HEK293 (cell line): Measurements from ENCODE around the gene ZDHHC21.

ENCODE experiments used
- ZEB2 ChIP-seq: fragments of 450-650 bp; formaldehyde crosslinking; IDR thresholded peaks from 2 replicates; pipeline ENCODE4 v1.5.1; 2016; ENCODE audit warnings: missing biosample characterization, missing genetic modification characterization
- TF ChIP-seq, protein P1 (sequence below): fragments of 450-650 bp; formaldehyde crosslinking; IDR thresholded peaks from 2 replicates; pipeline ENCODE4 v1.5.1; 2016; ENCODE audit warnings: missing biosample characterization, missing genetic modification characterization

DNA sequence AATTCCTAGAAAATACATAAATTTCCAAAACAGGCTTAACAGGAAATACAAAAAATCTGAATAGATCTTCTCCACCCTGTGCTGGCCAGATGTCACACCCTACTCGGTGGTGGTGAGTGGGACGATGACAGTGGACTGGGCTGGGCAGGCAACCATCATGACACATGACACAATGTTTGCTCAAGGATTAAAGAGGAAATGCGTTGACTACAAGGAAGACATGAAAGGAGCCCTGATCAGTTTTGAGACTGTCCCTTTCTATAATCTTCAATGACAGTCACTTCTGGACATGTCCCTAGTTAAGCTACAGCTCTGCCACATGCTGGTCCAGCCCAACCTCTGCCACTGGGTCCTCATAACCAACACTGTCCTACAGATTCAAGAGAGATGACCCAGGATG, 99.8 kb downstream of the ZDHHC21 start:
- TF ChIP-seq, protein P1, sequence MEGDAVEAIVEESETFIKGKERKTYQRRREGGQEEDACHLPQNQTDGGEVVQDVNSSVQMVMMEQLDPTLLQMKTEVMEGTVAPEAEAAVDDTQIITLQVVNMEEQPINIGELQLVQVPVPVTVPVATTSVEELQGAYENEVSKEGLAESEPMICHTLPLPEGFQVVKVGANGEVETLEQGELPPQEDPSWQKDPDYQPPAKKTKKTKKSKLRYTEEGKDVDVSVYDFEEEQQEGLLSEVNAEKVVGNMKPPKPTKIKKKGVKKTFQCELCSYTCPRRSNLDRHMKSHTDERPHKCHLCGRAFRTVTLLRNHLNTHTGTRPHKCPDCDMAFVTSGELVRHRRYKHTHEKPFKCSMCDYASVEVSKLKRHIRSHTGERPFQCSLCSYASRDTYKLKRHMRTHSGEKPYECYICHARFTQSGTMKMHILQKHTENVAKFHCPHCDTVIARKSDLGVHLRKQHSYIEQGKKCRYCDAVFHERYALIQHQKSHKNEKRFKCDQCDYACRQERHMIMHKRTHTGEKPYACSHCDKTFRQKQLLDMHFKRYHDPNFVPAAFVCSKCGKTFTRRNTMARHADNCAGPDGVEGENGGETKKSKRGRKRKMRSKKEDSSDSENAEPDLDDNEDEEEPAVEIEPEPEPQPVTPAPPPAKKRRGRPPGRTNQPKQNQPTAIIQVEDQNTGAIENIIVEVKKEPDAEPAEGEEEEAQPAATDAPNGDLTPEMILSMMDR (tag by site-specific recombination), result no peak
- TF ChIP-seq ZEB2, result no peak
